Activated CD4-positive, alpha-beta T cell treated with anti-CD3 and anti-CD28 coated beads for 36 hours (primary cell): ENCODE data around the gene CDK1. TPM values are rescaled to one million over a fixed set of nuclear protein-coding genes. Genes with fewer than 3 reads are reported as not detected.
"Not testable (repeated sequence)": the region's sequence is repeated elsewhere in the genome, so short reads cannot be mapped to it uniquely, and the experiment has no call there.

Source experiments
- ATAC-seq: fragments of 200-7000 bp; cut with Tn5 transposase; one replicate; pipeline ENCODE4 v1.10.0; 2021; ENCODE audit warnings: mild to moderate bottlenecking, moderate library complexity
- CTCF ChIA-PET: fragments of 350-600 bp; sonication (Branson Sonifier 250); formaldehyde crosslinking; loops from one replicate; lab custom pipeline; 2021; ENCODE audit warnings: antibody characterized with exemption; lab: Charles Lee
- POLR2A ChIA-PET: fragments of 350-600 bp; sonication (Branson Sonifier 250); formaldehyde crosslinking; loops from one replicate; lab custom pipeline; 2021; ENCODE audit warnings: antibody characterized with exemption, inconsistent platforms; lab: Charles Lee
- DNase-seq: peaks from one replicate; pipeline ENCODE4 v3.0.0-alpha.2; 2020
- H3K27ac Mint-ChIP-seq: one replicate; pipeline ENCODE4 v1.8.0; 2021; ENCODE audit warnings: mixed read lengths
- H3K27me3 Mint-ChIP-seq: one replicate; pipeline ENCODE4 v1.8.0; 2021; ENCODE audit warnings: mixed read lengths
- H3K36me3 Mint-ChIP-seq: one replicate; pipeline ENCODE4 v1.8.0; 2021; ENCODE audit warnings: low read depth, mixed read lengths
- H3K4me1 Mint-ChIP-seq: one replicate; pipeline ENCODE4 v1.8.0; 2021; ENCODE audit warnings: mixed read lengths
- H3K4me3 Mint-ChIP-seq: one replicate; pipeline ENCODE4 v1.8.0; 2021; ENCODE audit warnings: mild to moderate bottlenecking, moderate library complexity, mixed read lengths
- H3K9me3 Mint-ChIP-seq: one replicate; pipeline ENCODE4 v1.8.0; 2021; ENCODE audit warnings: low read depth, mixed read lengths
- intact Hi-C, 2 experiments: fragments of 100-400 bp; cut with DNase I in 1 of 2; cut with micrococcal nuclease in 1 of 2; formaldehyde crosslinking; loops; one replicate each; pipeline versions ENCODE4 v1.14.2 to v1.15.1; 2022 to 2024; cut with DNase I, micrococcal nuclease
- total RNA-seq, 2 experiments: library from RNA; stranded (reverse); gene quantifications; one replicate each; pipeline ENCODE4 v1.2.3, GENCODE V29; 2021

CDK1 gene
- total RNA-seq, 2 experiments from 2014 or later: 88.5 to 138 TPM

GRCh38 chr10:60828489-60828852 is 50.2 kb downstream of the CDK1 start:
- Mint-ChIP-seq H3K4me3 (no peak overlapping the region), H3K4me1 (peaks cover 10% of the 10 kb centered on the region), H3K9me3 (no peaks in the 10 kb centered on the region), H3K27me3 (peaks cover 3% of the 10 kb centered on the region), H3K27ac (no peak overlapping the region), H3K36me3 (no peaks in the 10 kb centered on the region)
- DNase-seq (no peak), ATAC-seq (peak; percentile 33)
- POLR2A ChIA-PET: no interaction called here
- intact Hi-C loops: no loop called here
- CTCF ChIA-PET: no interaction called here

- H3K27me3 Mint-ChIP-seq, H3K4me1 Mint-ChIP-seq, ATAC-seq, H3K9me3 Mint-ChIP-seq, POLR2A ChIA-PET, H3K4me3 Mint-ChIP-seq, CTCF ChIA-PET, H3K36me3 Mint-ChIP-seq, DNase-seq, H3K27ac Mint-ChIP-seq: not testable (repeated sequence)
- intact Hi-C loops: loop anchor here in 1 of 2 experiments (5.0 kb wide), 1 partner anchor 450 kb away; no protein-coding TSS in a partner anchor
Observed at GRCh38 chr10:60832136-60832535, 53.9 kb downstream of the CDK1 start.

GRCh38 chr10:60834401-60834800 is 56.1 kb downstream of the CDK1 start:
- peaks cover 3% of the 10 kb centered on the region for H3K27me3 Mint-ChIP-seq

GRCh38 chr10:60835049-60835448 is 56.8 kb downstream of the CDK1 start:
- ChIA-PET POLR2A (no interaction called here), CTCF (no interaction called here)
- intact Hi-C loops: no loop called here
- Mint-ChIP-seq H3K9me3 (no peaks in the 10 kb centered on the region), H3K4me3 (no peak overlapping the region), H3K27me3 (peaks cover 3% of the 10 kb centered on the region), H3K27ac (no peak overlapping the region), H3K4me1 (no peaks in the 10 kb centered on the region), H3K36me3 (no peaks in the 10 kb centered on the region)
- DNase-seq: no peak
- ATAC-seq: no peak

More at GRCh38 chr10:60834401-60834800, 56.1 kb downstream of the CDK1 start:
- ChIA-PET CTCF (no interaction called here), POLR2A (no interaction called here)
- no peak overlapping the region for H3K4me3 Mint-ChIP-seq
- no peaks in the 10 kb centered on the region for H3K36me3 Mint-ChIP-seq
- ATAC-seq (no peak), DNase-seq (no peak)
- H3K4me1 Mint-ChIP-seq: no peaks in the 10 kb centered on the region
- intact Hi-C loops: loop anchor here in 1 of 2 experiments (5.0 kb wide), 1 partner anchor 448 kb away; no protein-coding TSS in a partner anchor
- H3K27ac Mint-ChIP-seq: no peak overlapping the region
- no peaks in the 10 kb centered on the region for H3K9me3 Mint-ChIP-seq

- POLR2A ChIA-PET: not testable (repeated sequence)
- CTCF ChIA-PET: interaction anchor here (0.9 kb wide), 1 partner anchor 120 kb away, joined by 3 read pairs; no protein-coding TSS in a partner anchor
Observed at GRCh38 chr10:60841227-60841626, 62.9 kb downstream of the CDK1 start.

GRCh38 chr10:60842694-60843093 is 64.4 kb downstream of the CDK1 start:
- H3K4me3 Mint-ChIP-seq: no peak overlapping the region
- no peaks in the 10 kb centered on the region for H3K36me3 Mint-ChIP-seq
- ATAC-seq (no peak), DNase-seq (no peak)
- ChIA-PET CTCF (no interaction called here), POLR2A (no interaction called here)
- H3K9me3 Mint-ChIP-seq: no peaks in the 10 kb centered on the region
- H3K27ac Mint-ChIP-seq: no peak overlapping the region
- peaks cover 3% of the 10 kb centered on the region for H3K27me3 Mint-ChIP-seq
- no peaks in the 10 kb centered on the region for H3K4me1 Mint-ChIP-seq
- intact Hi-C loops: no loop called here

More at GRCh38 chr10:60841227-60841626, 62.9 kb downstream of the CDK1 start:
- intact Hi-C loops, H3K4me3 Mint-ChIP-seq, H3K36me3 Mint-ChIP-seq, H3K9me3 Mint-ChIP-seq, H3K4me1 Mint-ChIP-seq, DNase-seq, ATAC-seq, H3K27me3 Mint-ChIP-seq, H3K27ac Mint-ChIP-seq: not testable (repeated sequence)

Other genes starting within 250 kb of the CDK1 start
- gene RHOBTB1, start 165.7 kb downstream of the CDK1 start, total RNA-seq: under 1 TPM; 0.04 to 0.21 TPM